ENCODE measurements around the gene TP53I13.

TP53I13 gene

GRCh38 chr17:29571883-29572681 lies 3.6 kb downstream of the TP53I13 start:
- H3K27me3 Mint-ChIP-seq = no peaks in the 10 kb centered on the region
- intact Hi-C loops (cut with micrococcal nuclease) = no loop called here
- no peaks in the 10 kb centered on the region for H3K9me3 Mint-ChIP-seq
- no peak overlapping the region for H3K27ac Mint-ChIP-seq
- H3K36me3 Mint-ChIP-seq (ENCODE audit: low read depth) = peaks cover 90% of the 10 kb centered on the region
- H3K4me1 Mint-ChIP-seq (ENCODE audit: low read depth) = peaks cover 48% of the 10 kb centered on the region
- H3K4me3 Mint-ChIP-seq = no peak overlapping the region

GRCh38 chr17:29572691-29573557 lies 4.4 kb downstream of the TP53I13 start:
- intact Hi-C loops (cut with micrococcal nuclease) = no loop called here
- Mint-ChIP-seq H3K9me3 (no peaks in the 10 kb centered on the region), H3K27ac (no peak overlapping the region), H3K4me3 (no peak overlapping the region), H3K27me3 (no peaks in the 10 kb centered on the region), H3K4me1 (ENCODE audit: low read depth) (peaks cover 48% of the 10 kb centered on the region), H3K36me3 (ENCODE audit: low read depth) (peaks cover 90% of the 10 kb centered on the region)

GRCh38 chr17:29573558-29573869 lies 5.0 kb downstream of the TP53I13 start:
- no peak overlapping the region for H3K27ac Mint-ChIP-seq
- no peaks in the 10 kb centered on the region for H3K27me3 Mint-ChIP-seq
- H3K4me1 Mint-ChIP-seq (ENCODE audit: low read depth) = peaks cover 42% of the 10 kb centered on the region
- peaks cover 90% of the 10 kb centered on the region for H3K36me3 Mint-ChIP-seq (ENCODE audit: low read depth)
- H3K9me3 Mint-ChIP-seq = no peaks in the 10 kb centered on the region
- H3K4me3 Mint-ChIP-seq = no peak overlapping the region
- intact Hi-C loops (cut with micrococcal nuclease) = no loop called here

GRCh38 chr17:29573871-29574731 lies 5.6 kb downstream of the TP53I13 start:
- peak overlapping the region; percentile 8 for H3K27ac Mint-ChIP-seq
- no peaks in the 10 kb centered on the region for H3K9me3 Mint-ChIP-seq
- intact Hi-C loops (cut with micrococcal nuclease) = no loop called here
- peaks cover 90% of the 10 kb centered on the region for H3K36me3 Mint-ChIP-seq (ENCODE audit: low read depth)
- H3K4me1 Mint-ChIP-seq (ENCODE audit: low read depth) = peaks cover 37% of the 10 kb centered on the region
- no peaks in the 10 kb centered on the region for H3K27me3 Mint-ChIP-seq
- H3K4me3 Mint-ChIP-seq = no peak overlapping the region

GRCh38 chr17:29574732-29575510 lies 6.4 kb downstream of the TP53I13 start:
- Mint-ChIP-seq H3K4me1 (ENCODE audit: low read depth) (peaks cover 33% of the 10 kb centered on the region), H3K27me3 (no peaks in the 10 kb centered on the region), H3K9me3 (no peaks in the 10 kb centered on the region), H3K4me3 (no peak overlapping the region), H3K36me3 (ENCODE audit: low read depth) (peaks cover 96% of the 10 kb centered on the region), H3K27ac (peak overlapping the region; percentile 8)
- intact Hi-C loops (cut with micrococcal nuclease) = no loop called here

GRCh38 chr17:29575511-29576213 lies 7.2 kb downstream of the TP53I13 start:
- H3K4me1 Mint-ChIP-seq (ENCODE audit: low read depth) = peaks cover 38% of the 10 kb centered on the region
- intact Hi-C loops (cut with micrococcal nuclease) = no loop called here
- no peaks in the 10 kb centered on the region for H3K9me3 Mint-ChIP-seq
- H3K36me3 Mint-ChIP-seq (ENCODE audit: low read depth) = peaks cover 98% of the 10 kb centered on the region
- no peaks in the 10 kb centered on the region for H3K27me3 Mint-ChIP-seq
- H3K4me3 Mint-ChIP-seq = no peak overlapping the region
- H3K27ac Mint-ChIP-seq = peak overlapping the region; percentile 8

GRCh38 chr17:29576214-29577000 lies 7.9 kb downstream of the TP53I13 start:
- H3K36me3 Mint-ChIP-seq (ENCODE audit: low read depth) = peaks cover 98% of the 10 kb centered on the region
- H3K4me1 Mint-ChIP-seq (ENCODE audit: low read depth) = peaks cover 30% of the 10 kb centered on the region
- intact Hi-C loops (cut with micrococcal nuclease) = no loop called here
- no peaks in the 10 kb centered on the region for H3K27me3 Mint-ChIP-seq
- H3K27ac Mint-ChIP-seq = no peak overlapping the region
- H3K4me3 Mint-ChIP-seq = no peak overlapping the region
- no peaks in the 10 kb centered on the region for H3K9me3 Mint-ChIP-seq

- peaks cover 25% of the 10 kb centered on the region for H3K4me1 Mint-ChIP-seq (ENCODE audit: low read depth)
- no peak overlapping the region for H3K27ac Mint-ChIP-seq
- no peak overlapping the region for H3K4me3 Mint-ChIP-seq
- peaks cover 98% of the 10 kb centered on the region for H3K36me3 Mint-ChIP-seq (ENCODE audit: low read depth)
- H3K27me3 Mint-ChIP-seq = no peaks in the 10 kb centered on the region
- H3K9me3 Mint-ChIP-seq = no peaks in the 10 kb centered on the region
- intact Hi-C loops (cut with micrococcal nuclease) = no loop called here
Measured at GRCh38 chr17:29577001-29577370, 8.5 kb downstream of the TP53I13 start.

GRCh38 chr17:29577385-29578211 lies 9.1 kb downstream of the TP53I13 start:
- peaks cover 99% of the 10 kb centered on the region for H3K36me3 Mint-ChIP-seq (ENCODE audit: low read depth)
- H3K27me3 Mint-ChIP-seq = no peaks in the 10 kb centered on the region
- no peaks in the 10 kb centered on the region for H3K9me3 Mint-ChIP-seq
- intact Hi-C loops (cut with micrococcal nuclease) = no loop called here
- H3K27ac Mint-ChIP-seq = no peak overlapping the region
- no peak overlapping the region for H3K4me3 Mint-ChIP-seq
- peaks cover 28% of the 10 kb centered on the region for H3K4me1 Mint-ChIP-seq (ENCODE audit: low read depth)

GRCh38 chr17:29578626-29579485 lies 10.4 kb downstream of the TP53I13 start:
- intact Hi-C loops (cut with micrococcal nuclease) = no loop called here
- Mint-ChIP-seq H3K9me3 (no peaks in the 10 kb centered on the region), H3K27me3 (no peaks in the 10 kb centered on the region), H3K4me3 (no peak overlapping the region), H3K4me1 (ENCODE audit: low read depth) (peaks cover 33% of the 10 kb centered on the region), H3K36me3 (ENCODE audit: low read depth) (peaks cover 100% of the 10 kb centered on the region), H3K27ac (no peak overlapping the region)

Measured in dendritic cell treated with granulocyte-macrophage colony-stimulating factor and Interleukin-4, amounts not matched to agents 40 ng/mL and 50 ng/mL, for 4 days (primary cell).